HPDE6-E6E7 (cell line): ENCODE data around the gene DDC.
"Not testable (repeated sequence)": the region's sequence is repeated elsewhere in the genome, so short reads cannot be mapped to it uniquely, and the experiment has no call there.

Experiments
- DNase-seq: peaks from one replicate; pipeline ENCODE4 v3.0.0; 2011; ENCODE audit warnings: missing footprints; ENCODE audit errors: extremely low spot score

The DDC gene

DNA sequence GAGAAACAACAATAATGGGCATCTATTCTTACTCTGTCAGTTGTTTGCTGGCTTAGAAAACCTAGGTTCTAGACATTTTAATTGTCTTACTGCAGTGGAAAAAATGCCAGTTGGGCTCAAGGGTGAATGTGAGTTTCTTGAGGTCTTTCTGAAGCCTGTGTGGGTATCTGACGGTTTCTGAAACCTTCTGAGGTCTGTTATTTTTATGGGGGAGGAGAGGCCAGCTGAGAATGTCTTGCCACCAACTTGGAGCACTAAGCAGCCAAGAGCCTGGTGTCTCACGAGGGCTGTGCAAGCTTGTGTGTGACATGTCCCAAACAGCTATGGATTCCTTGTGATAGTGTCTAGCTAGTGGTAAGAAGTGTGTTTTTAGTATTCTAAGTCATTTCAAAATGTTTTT lies 24.2 kb upstream of the DDC start:
- no peak for DNase-seq

GRCh38 chr7:50588937-50589336 lies 23.7 kb upstream of the DDC start:
- no peak for DNase-seq

DNA sequence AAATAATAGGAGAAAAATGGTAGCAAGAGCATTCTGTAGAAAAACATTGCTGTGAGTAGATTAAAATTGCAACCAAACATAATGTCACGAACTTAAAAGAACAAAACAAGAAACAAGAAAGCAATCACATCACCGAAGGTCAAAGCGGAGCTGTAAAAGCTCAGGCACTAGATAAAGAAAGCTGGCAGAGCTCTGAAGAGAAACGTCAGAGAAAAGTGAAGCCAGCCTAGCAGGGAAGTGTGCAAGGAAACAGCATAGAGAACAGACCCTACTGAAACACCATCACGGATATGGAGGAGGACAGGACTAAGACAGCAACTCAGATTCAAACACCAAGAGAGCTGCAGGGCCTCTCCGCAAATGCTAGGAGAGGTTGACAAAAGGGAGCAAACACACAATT lies 22.5 kb upstream of the DDC start:
- no peak for DNase-seq

DNA sequence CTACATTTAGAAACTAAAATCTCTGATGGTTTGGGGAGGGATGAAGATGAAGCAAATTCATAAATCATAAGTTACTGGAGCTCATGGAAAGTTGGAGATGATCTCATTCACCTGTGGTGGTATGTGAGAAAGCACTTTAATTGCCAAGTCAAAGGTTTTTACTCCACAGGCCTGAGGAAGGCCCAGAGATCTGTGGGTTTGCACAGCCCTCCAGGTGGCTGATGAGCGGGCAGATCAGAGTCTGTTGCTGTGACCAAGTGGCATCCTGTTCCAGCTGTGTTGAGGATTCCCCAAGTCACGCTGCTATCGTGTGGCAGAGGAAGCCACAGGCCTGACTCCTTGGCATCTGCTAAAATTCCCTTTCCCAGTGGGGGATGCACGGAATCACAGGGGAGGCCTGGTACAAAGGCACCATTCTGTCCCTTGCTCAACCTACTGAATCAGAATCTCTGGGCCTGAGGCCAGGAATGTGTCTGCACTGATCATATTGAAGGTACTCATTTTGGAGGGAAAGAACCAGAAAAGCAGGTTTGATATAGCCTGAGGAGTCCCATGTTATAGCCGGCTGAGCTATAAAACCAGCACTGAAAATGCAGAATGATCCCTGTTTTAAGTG lies 19.7 kb upstream of the DDC start:
- DNase-seq = peak; percentile 88

GRCh38 chr7:50584386-50584785 lies 19.2 kb upstream of the DDC start:
- DNase-seq = no peak

GRCh38 chr7:50583295-50583694 lies 18.1 kb upstream of the DDC start:
- not testable (repeated sequence) for DNase-seq

DNA sequence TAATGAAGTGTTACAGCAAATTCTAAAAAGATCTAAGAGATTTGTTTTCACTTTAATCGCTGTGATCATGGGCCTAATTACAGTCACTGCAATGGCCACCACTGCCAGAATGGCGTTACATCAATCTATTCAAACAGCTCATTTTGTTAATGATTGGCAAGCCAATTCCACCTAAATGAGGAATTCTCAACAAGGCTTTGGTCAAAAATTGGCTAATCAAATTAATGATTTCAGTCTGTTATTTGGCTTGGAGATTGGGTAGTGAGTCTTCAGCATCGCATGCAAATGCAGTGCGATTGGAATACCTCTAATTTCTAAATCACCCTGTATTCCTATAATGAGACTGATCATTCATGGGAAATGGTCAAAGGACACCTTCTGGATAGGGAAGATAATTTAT lies 17.1 kb upstream of the DDC start:
- not testable (repeated sequence) for DNase-seq

GRCh38 chr7:50580666-50581065 lies 15.5 kb upstream of the DDC start:
- not testable (repeated sequence) for DNase-seq

DNA sequence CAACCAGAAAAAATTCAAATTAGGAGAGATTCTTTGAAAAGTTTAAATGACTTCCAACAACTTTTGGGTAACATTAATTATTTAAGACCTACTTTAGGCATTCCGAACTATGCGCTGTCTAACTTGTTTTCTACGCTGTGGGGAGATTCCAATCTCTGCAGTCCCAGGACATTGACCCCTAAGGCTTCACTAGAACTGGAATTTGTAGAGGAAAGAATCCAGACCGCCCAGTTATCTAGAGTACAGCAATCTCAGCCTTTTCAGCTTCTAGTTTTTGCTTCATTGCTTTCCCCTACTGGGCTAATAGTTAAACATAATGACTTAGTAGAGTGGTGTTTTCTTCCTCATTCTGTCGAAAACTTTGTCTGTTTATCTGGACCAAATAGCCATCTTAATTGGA lies 14.9 kb upstream of the DDC start:
- no peak for DNase-seq

DNA sequence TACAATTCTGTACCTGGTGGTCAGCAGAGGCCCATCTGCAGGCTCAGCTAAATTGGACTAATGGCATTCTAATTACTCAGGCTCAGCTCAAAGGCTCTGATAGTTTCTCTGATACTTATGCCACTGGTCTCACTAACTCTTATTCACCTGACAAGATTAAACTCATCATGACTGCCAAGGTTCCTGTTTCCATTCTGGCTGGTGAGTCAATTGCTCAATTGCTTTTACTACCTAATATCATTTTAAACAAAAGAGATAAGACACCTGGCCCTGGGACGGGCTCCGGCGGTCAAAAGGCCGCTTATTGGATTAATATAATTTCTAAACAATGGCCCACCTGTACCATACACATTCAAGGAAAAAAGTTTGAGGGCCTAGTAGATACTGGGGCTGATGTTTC lies 12.9 kb upstream of the DDC start:
- DNase-seq = not testable (repeated sequence)

- no peak for DNase-seq
These were observed 12.4 kb upstream of the DDC start for GRCh38 chr7:50577569-50577968.

DNA sequence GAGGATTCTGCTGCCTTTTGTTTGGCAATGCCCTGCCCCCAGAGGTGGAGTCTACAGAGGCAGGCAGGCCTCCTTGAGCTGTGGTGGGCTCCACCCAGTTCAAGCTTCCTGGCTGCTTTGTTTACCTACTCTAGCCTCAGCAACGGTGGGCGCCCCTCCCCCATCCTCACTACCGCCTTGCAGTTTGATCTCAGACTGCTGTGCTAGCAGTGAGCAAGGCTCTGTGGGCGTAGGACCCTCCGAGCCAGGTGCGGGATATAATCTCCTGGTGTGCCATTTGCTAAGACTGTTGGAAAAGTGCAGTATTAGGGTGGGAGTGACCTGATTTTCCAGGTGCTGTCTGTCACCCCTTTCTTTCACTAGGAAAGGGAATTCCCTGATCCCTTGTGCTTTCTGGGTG lies 11.2 kb upstream of the DDC start:
- DNase-seq = not testable (repeated sequence)

- DNase-seq = no peak
These were observed 2.6 kb upstream of the DDC start for GRCh38 chr7:50567715-50568261.

- DNase-seq = no peak
These were observed 772 bp upstream of the DDC start for GRCh38 chr7:50565977-50566376.

GRCh38 chr7:50565559-50565916 lies 333 bp upstream of the DDC start:
- no peak for DNase-seq

DNA sequence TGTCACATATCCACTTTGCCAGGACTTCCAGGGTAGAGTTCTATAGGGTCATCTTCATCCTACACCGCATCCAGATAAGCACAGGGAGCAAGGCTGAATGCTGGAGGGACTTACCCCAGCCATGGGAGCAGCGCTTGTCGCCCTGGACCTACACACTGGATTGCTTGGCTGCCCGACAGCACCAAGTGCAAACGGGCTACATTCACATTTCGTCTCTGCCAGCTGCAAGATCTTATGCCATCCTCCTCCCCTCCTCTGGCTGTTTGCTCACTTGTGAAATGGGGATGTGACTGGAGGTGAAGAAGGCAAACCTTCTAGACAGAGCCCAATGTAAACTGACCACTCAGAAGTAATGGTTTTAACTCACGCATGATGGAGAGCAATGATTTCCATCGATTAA lies 1.0 kb downstream of the DDC start:
- DNase-seq = no peak

GRCh38 chr7:50562136-50562535 lies 3.1 kb downstream of the DDC start:
- no peak for DNase-seq

DNA sequence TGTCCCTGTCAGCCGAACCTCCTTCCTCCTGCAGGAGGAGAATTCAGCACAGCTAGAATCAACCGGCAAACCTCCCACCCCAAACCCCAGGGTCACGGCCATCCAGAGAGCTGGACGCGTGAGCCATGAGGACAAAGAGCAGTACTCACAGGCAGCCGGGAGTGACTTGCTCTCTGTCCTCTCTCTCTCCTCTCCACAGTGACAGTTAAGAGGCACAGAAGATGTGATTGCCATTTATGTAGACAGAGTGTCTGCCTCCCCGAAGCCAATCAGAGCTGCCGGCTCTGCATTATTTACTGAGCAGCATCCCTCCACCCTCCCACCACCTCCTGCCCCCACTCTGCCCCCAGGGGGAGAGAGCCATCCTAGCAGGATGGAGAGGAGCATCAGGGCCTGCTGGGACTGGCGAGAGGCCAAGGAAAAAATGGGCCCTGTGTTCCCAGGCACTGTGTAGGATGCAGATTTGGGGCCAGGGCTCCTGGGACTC lies 4.3 kb downstream of the DDC start:
- no peak for DNase-seq

DNA sequence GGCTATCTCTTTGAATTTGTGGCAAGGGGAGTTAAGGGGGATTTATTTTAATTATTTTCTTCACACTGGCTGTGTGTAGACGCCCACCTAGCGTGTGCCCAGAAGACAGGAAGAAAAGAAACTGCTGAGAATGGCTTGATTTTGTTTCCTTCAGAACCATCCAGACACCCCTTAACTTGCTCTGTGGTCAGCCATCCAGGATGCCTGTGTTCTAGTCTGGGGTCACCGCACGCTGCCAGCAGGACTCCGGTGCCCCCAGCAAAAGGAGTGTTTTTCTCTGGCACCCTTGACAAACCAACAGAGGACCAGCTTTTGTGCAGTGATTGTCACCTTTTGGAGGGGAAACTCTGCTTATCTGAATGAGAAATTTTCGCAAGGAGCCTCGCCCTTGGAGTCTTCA lies 5.3 kb downstream of the DDC start:
- DNase-seq = no peak

- DNase-seq = no peak
These were observed 6.7 kb downstream of the DDC start for GRCh38 chr7:50558294-50559053.

DNA sequence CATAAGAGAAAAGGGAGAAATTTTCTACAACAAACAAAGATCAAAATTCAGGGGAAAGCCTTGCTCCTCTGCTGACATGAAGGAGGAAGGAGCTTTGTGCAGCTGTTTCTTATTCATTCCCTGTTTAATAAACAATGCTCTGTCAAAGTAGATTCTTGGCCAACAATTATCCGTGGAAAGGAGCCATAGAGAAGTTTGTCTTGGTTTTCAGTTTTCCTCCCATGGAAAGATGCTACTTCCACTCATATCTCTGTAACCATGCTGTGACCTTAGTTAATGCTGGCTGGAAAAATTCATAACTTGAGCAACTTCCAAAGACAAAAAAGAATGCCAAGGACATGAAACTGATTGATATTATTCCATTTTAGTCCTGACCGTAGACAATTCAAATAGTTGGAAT lies 8.1 kb downstream of the DDC start:
- DNase-seq = no peak

GRCh38 chr7:50556247-50556991 lies 8.8 kb downstream of the DDC start:
- DNase-seq = no peak
